OCI-LY3 (cell line): ENCODE results near the gene AGAP1.

ENCODE experiments used
- H2AFZ ChIP-seq: fragments of 200-600, 300-600 bp; shearing (Covaris generic); 2 replicates; pipeline ENCODE4 v1.6.0; 2014; ENCODE audit warnings: antibody characterized with exemption, low read depth, low read length
- H3K27ac ChIP-seq: fragments of 200-600, 300-600 bp; sonication (generic); 2 replicates; pipeline ENCODE4 v1.5.1; 2014; ENCODE audit warnings: mild to moderate bottlenecking, low read length, moderate library complexity, mixed read lengths
- H3K27me3 ChIP-seq: fragments of 200-600, 300-600 bp; sonication (generic); 2 replicates; pipeline ENCODE4 v1.6.1; 2014; ENCODE audit warnings: low read depth, low read length, mixed read lengths
- H3K36me3 ChIP-seq: fragments of 200-600, 300-600 bp; sonication (generic); replicated peaks from 2 replicates; pipeline ENCODE3; 2014; ENCODE audit warnings: low read depth, low read length, mixed read lengths
- H3K4me1 ChIP-seq: fragments of 300-600, 200-600 bp; sonication (generic); 2 replicates; pipeline ENCODE4 v1.6.1; 2014; ENCODE audit warnings: low read length, mixed read lengths
- H3K4me2 ChIP-seq: fragments of 200-600, 300-600 bp; sonication (generic); 2 replicates; pipeline ENCODE4 v1.6.1; 2014; ENCODE audit warnings: low read length, mixed read lengths
- H3K4me3 ChIP-seq: fragments of 300-600, 200-600 bp; sonication (generic); 2 replicates; pipeline ENCODE4 v1.5.1; 2014; ENCODE audit warnings: antibody characterized with exemption, mild to moderate bottlenecking, low read length, moderate library complexity
- H3K79me2 ChIP-seq: fragments of 300-600, 200-600 bp; shearing (Covaris generic); 2 replicates; pipeline ENCODE4 v1.6.1; 2014; ENCODE audit warnings: mild to moderate bottlenecking, low read length, mixed read lengths
- H3K9ac ChIP-seq: fragments of 300-600, 200-600 bp; shearing (Covaris generic); 2 replicates; pipeline ENCODE4 v1.6.0; 2014; ENCODE audit warnings: mild to moderate bottlenecking, low read length, moderate library complexity
- H3K9me3 ChIP-seq: fragments of 200-600, 300-600 bp; shearing (Covaris generic); 2 replicates; pipeline ENCODE4 v1.6.1; 2014; ENCODE audit warnings: low read length, mixed read lengths; ENCODE audit not compliant: insufficient read depth
- H4K20me1 ChIP-seq: fragments of 200-600, 300-600 bp; sonication (generic); 2 replicates; pipeline ENCODE4 v1.6.1; 2016; ENCODE audit warnings: low read length, mixed read lengths; ENCODE audit not compliant: insufficient read depth
- CTCF ChIP-seq: fragments of 200-600, 300-600 bp; sonication (generic); IDR thresholded peaks from 2 replicates; pipeline ENCODE4 v1.5.1; 2014; ENCODE audit warnings: antibody characterized with exemption, low read length, low read depth
- EZH2phosphoT487 ChIP-seq: fragments of 200-600 bp; shearing (Covaris generic); IDR thresholded peaks from 2 replicates; pipeline ENCODE4 v1.6.1; 2018; ENCODE audit warnings: antibody characterized with exemption, mixed run types, low read depth

AGAP1 gene

GRCh38 chr2:235709969-235710879, 216.4 kb downstream of the AGAP1 start:
- H3K27ac ChIP-seq = no peak overlapping the region
- H4K20me1 ChIP-seq = no peaks in the 10 kb centered on the region
- no peaks in the 10 kb centered on the region for H3K9me3 ChIP-seq
- no peak for TF ChIP-seq CTCF
- TF ChIP-seq EZH2phosphoT487 = no peak
- no peaks in the 10 kb centered on the region for H3K79me2 ChIP-seq
- H3K4me2 ChIP-seq = no peak overlapping the region
- H3K4me1 ChIP-seq = no peaks in the 10 kb centered on the region
- H3K9ac ChIP-seq = no peak overlapping the region
- H2AFZ ChIP-seq = no peak overlapping the region
- H3K36me3 ChIP-seq = no peaks in the 10 kb centered on the region
- H3K27me3 ChIP-seq = no peaks in the 10 kb centered on the region
- H3K4me3 ChIP-seq = no peak overlapping the region

GRCh38 chr2:235710933-235711332, 217.1 kb downstream of the AGAP1 start:
- TF ChIP-seq CTCF = no peak
- TF ChIP-seq EZH2phosphoT487 = no peak
- H3K9me3 ChIP-seq = no peaks in the 10 kb centered on the region
- H3K4me3 ChIP-seq = no peak overlapping the region
- no peak overlapping the region for H3K27ac ChIP-seq
- H3K36me3 ChIP-seq = no peaks in the 10 kb centered on the region
- H3K9ac ChIP-seq = no peak overlapping the region
- no peak overlapping the region for H2AFZ ChIP-seq
- no peaks in the 10 kb centered on the region for H4K20me1 ChIP-seq
- no peak overlapping the region for H3K4me2 ChIP-seq
- H3K27me3 ChIP-seq = no peaks in the 10 kb centered on the region
- H3K4me1 ChIP-seq = no peaks in the 10 kb centered on the region
- H3K79me2 ChIP-seq = no peaks in the 10 kb centered on the region

GRCh38 chr2:235711527-235711926, 217.7 kb downstream of the AGAP1 start:
- TF ChIP-seq EZH2phosphoT487 (no peak), CTCF (no peak)
- H3K4me1 ChIP-seq = no peaks in the 10 kb centered on the region
- H3K27me3 ChIP-seq = no peaks in the 10 kb centered on the region
- H3K79me2 ChIP-seq = no peaks in the 10 kb centered on the region
- H3K4me3 ChIP-seq = no peak overlapping the region
- H3K27ac ChIP-seq = no peak overlapping the region
- no peak overlapping the region for H3K4me2 ChIP-seq
- H2AFZ ChIP-seq = no peak overlapping the region
- H4K20me1 ChIP-seq = no peaks in the 10 kb centered on the region
- H3K36me3 ChIP-seq = no peaks in the 10 kb centered on the region
- H3K9me3 ChIP-seq = no peaks in the 10 kb centered on the region
- H3K9ac ChIP-seq = no peak overlapping the region

GRCh38 chr2:235712176-235712575, 218.3 kb downstream of the AGAP1 start:
- Histone ChIP-seq H3K36me3 (no peaks in the 10 kb centered on the region), H3K9ac (no peak overlapping the region), H3K4me2 (no peak overlapping the region), H3K27me3 (no peaks in the 10 kb centered on the region), H3K4me1 (no peaks in the 10 kb centered on the region), H3K9me3 (no peaks in the 10 kb centered on the region), H3K27ac (no peak overlapping the region), H2AFZ (no peak overlapping the region), H4K20me1 (no peaks in the 10 kb centered on the region), H3K4me3 (no peak overlapping the region), H3K79me2 (no peaks in the 10 kb centered on the region)
- TF ChIP-seq EZH2phosphoT487 = no peak
- no peak for TF ChIP-seq CTCF
